H9 (cell line): ENCODE measurements around the gene SELENOW. TPM values are rescaled to one million over a fixed set of nuclear protein-coding genes. Genes with fewer than 3 reads are reported as not detected.
"Not testable (repeated sequence)": the region's sequence is repeated elsewhere in the genome, so short reads cannot be mapped to it uniquely, and the experiment has no call there.

Source experiments
- DNase-seq: peaks from one replicate; pipeline ENCODE4 v3.0.0-alpha.2; 2017
- H2AFZ ChIP-seq: one replicate; pipeline ENCODE4 v1.6.1; 2013; ENCODE audit warnings: mild to moderate bottlenecking, low read length, control low read depth, moderate library complexity
- H2AK5ac ChIP-seq: 2 replicates; pipeline ENCODE4 v1.6.1; 2013; ENCODE audit warnings: low read length, control low read depth, mixed read lengths; ENCODE audit not compliant: insufficient read length
- H2BK120ac ChIP-seq: one replicate; pipeline ENCODE4 v1.6.1; 2013; ENCODE audit warnings: low read depth, mild to moderate bottlenecking, low read length, control low read depth, inconsistent platforms; ENCODE audit not compliant: poor library complexity, severe bottlenecking
- H2BK12ac ChIP-seq: 2 replicates; pipeline ENCODE4 v1.6.1; 2013; ENCODE audit warnings: low read length, control low read depth, mixed read lengths, low read depth; ENCODE audit not compliant: insufficient read length
- H2BK15ac ChIP-seq: 2 replicates; pipeline ENCODE4 v1.6.1; 2013; ENCODE audit warnings: low read depth, low read length, control low read depth
- H2BK20ac ChIP-seq: one replicate; pipeline ENCODE4 v1.6.1; 2013; ENCODE audit warnings: low read depth, mild to moderate bottlenecking, low read length, control low read depth, inconsistent platforms; ENCODE audit not compliant: poor library complexity, severe bottlenecking
- H2BK5ac ChIP-seq: 2 replicates; pipeline ENCODE4 v1.6.1; 2013; ENCODE audit warnings: low read length, control low read depth, mixed read lengths; ENCODE audit not compliant: insufficient read length
- H3K14ac ChIP-seq: 2 replicates; pipeline ENCODE4 v1.6.1; 2013; ENCODE audit warnings: low read length, control low read depth; ENCODE audit not compliant: insufficient read depth
- H3K18ac ChIP-seq: 2 replicates; pipeline ENCODE4 v1.6.1; 2013; ENCODE audit warnings: low read depth, mild to moderate bottlenecking, mixed read lengths, low read length, control low read depth; ENCODE audit not compliant: insufficient read length
- H3K23ac ChIP-seq: 2 replicates; pipeline ENCODE4 v1.6.1; 2013; ENCODE audit warnings: low read length, control low read depth, mixed read lengths, low read depth; ENCODE audit not compliant: insufficient read length
- H3K23me2 ChIP-seq: 2 replicates; pipeline ENCODE4 v1.6.1; 2013; ENCODE audit warnings: low read depth, mild to moderate bottlenecking, mixed read lengths, low read length, control low read depth; ENCODE audit not compliant: insufficient read length, poor library complexity, severe bottlenecking
- H3K27ac ChIP-seq: 2 replicates; pipeline ENCODE4 v1.5.1; 2013; ENCODE audit warnings: low read length, control low read depth, mixed read lengths, low read depth; ENCODE audit not compliant: insufficient read length
- H3K27me3 ChIP-seq: 2 replicates; pipeline ENCODE4 v1.6.1; 2013; ENCODE audit warnings: low read length, control low read depth, inconsistent platforms; ENCODE audit not compliant: insufficient read depth
- H3K4ac ChIP-seq: 2 replicates; pipeline ENCODE4 v1.6.1; 2013; ENCODE audit warnings: low read depth, mild to moderate bottlenecking, control low read depth, inconsistent platforms, low read length, moderate library complexity
- H3K4me1 ChIP-seq: 2 replicates; pipeline ENCODE4 v1.6.1; 2013; ENCODE audit warnings: low read length, control low read depth, inconsistent platforms; ENCODE audit not compliant: insufficient read depth
- H3K4me2 ChIP-seq: 2 replicates; pipeline ENCODE4 v1.6.1; 2013; ENCODE audit warnings: low read length, control low read depth, mixed read lengths; ENCODE audit not compliant: insufficient read length, insufficient read depth
- H3K56ac ChIP-seq: 2 replicates; pipeline ENCODE4 v1.6.1; 2013; ENCODE audit warnings: low read depth, mild to moderate bottlenecking, mixed read lengths, low read length, control low read depth; ENCODE audit not compliant: insufficient read length
- H3K79me1 ChIP-seq: 2 replicates; pipeline ENCODE4 v1.6.1; 2013; ENCODE audit warnings: low read depth, mild to moderate bottlenecking, moderate library complexity, low read length, control low read depth, inconsistent platforms; ENCODE audit not compliant: insufficient read depth, poor library complexity, severe bottlenecking
- H3K79me2 ChIP-seq: 2 replicates; pipeline ENCODE4 v1.6.1; 2013; ENCODE audit warnings: low read length, control low read depth, inconsistent platforms; ENCODE audit not compliant: insufficient read depth
- H3K9ac ChIP-seq: 2 replicates; pipeline ENCODE4 v1.6.1; 2013; ENCODE audit warnings: low read length, control low read depth, mixed read lengths; ENCODE audit not compliant: insufficient read length; ENCODE audit errors: extremely low read depth
- H3K9me3 ChIP-seq: one replicate; pipeline ENCODE4 v1.6.1; 2013; ENCODE audit warnings: low read depth, low read length, inconsistent platforms; ENCODE audit not compliant: control insufficient read depth
- H3T11ph ChIP-seq: one replicate; pipeline ENCODE4 v1.6.1; 2013; ENCODE audit warnings: mild to moderate bottlenecking, low read length, control low read depth, inconsistent platforms
- H4K20me1 ChIP-seq: one replicate; pipeline ENCODE4 v1.6.1; 2013; ENCODE audit not compliant: control insufficient read depth, insufficient read length, insufficient read depth
- H4K5ac ChIP-seq: 2 replicates; pipeline ENCODE4 v1.6.1; 2013; ENCODE audit warnings: low read depth, mild to moderate bottlenecking, mixed read lengths, low read length, control low read depth; ENCODE audit not compliant: insufficient read length
- H4K8ac ChIP-seq: replicated peaks from 2 replicates; pipeline ENCODE4 v1.6.1; 2013; ENCODE audit warnings: low read length, control low read depth, mixed read lengths, low read depth; ENCODE audit not compliant: insufficient read length
- H4K91ac ChIP-seq: 2 replicates; pipeline ENCODE4 v1.6.1; 2013; ENCODE audit warnings: low read depth, mild to moderate bottlenecking, moderate library complexity, mixed read lengths, low read length, control low read depth; ENCODE audit not compliant: insufficient read length
- H3K27ac Mint-ChIP-seq, 3 experiments: 2 replicates in 2 of 3; 3 replicates in 1 of 3; pipeline ENCODE4 v1.8.0; 2020 to 2021; ENCODE audit warnings: mixed read lengths in 3 of 3, mild to moderate bottlenecking in 1 of 3, moderate library complexity in 1 of 3
- H3K27me3 Mint-ChIP-seq: 2 replicates; pipeline ENCODE4 v1.8.0; 2021; ENCODE audit warnings: low read depth, mild to moderate bottlenecking, moderate library complexity, mixed read lengths
- H3K36me3 Mint-ChIP-seq, 3 experiments: 2 replicates in 2 of 3; 3 replicates in 1 of 3; pipeline ENCODE4 v1.8.0; 2020 to 2021; ENCODE audit warnings: low read depth in 3 of 3, mixed read lengths in 3 of 3; ENCODE audit not compliant: insufficient read depth in 1 of 3
- H3K4me1 Mint-ChIP-seq, 2 experiments: 2 replicates each; pipeline ENCODE4 v1.8.0; 2020; ENCODE audit warnings: mixed read lengths in 2 of 2
- H3K4me3 Mint-ChIP-seq, 2 experiments: 2 replicates in 1 of 2; 3 replicates in 1 of 2; pipeline ENCODE4 v1.8.0; 2020 to 2021; ENCODE audit warnings: mild to moderate bottlenecking in 2 of 2, mixed read lengths in 2 of 2, moderate library complexity in 1 of 2
- H3K9me3 Mint-ChIP-seq, 2 experiments: 2 replicates in 1 of 2; 3 replicates in 1 of 2; pipeline ENCODE4 v1.8.0; 2020; ENCODE audit warnings: mild to moderate bottlenecking in 2 of 2, mixed read lengths in 2 of 2, moderate library complexity in 1 of 2
- WGBS: extraction: QIAGEN DNeasy Blood & Tissue Kit; methylation state at CpG from one replicate; pipeline ENCODE4 v1.1.7; 2013; ENCODE audit warnings: missing lambda C conversion rate, low lambda C conversion rate, mixed read lengths; ENCODE audit not compliant: insufficient read length; ENCODE audit errors: extremely low coverage; 5-methylcytosine and 5-hydroxymethylcytosine counted together
- total RNA-seq: library from RNA; stranded (reverse); gene quantifications from 2 replicates; pipeline ENCODE4 v1.2.1, GENCODE V29; 2021
- TF ChIP-seq, protein P1 (sequence below): fragments of 200-600 bp; sonication (generic); conservative IDR thresholded peaks from 3 replicates; pipeline ENCODE4 v1.8.0; 2021; ENCODE audit warnings: antibody characterized with exemption, mild to moderate bottlenecking

SELENOW gene
- total RNA-seq, 1 experiment from 2014 or later: 388 TPM

DNA sequence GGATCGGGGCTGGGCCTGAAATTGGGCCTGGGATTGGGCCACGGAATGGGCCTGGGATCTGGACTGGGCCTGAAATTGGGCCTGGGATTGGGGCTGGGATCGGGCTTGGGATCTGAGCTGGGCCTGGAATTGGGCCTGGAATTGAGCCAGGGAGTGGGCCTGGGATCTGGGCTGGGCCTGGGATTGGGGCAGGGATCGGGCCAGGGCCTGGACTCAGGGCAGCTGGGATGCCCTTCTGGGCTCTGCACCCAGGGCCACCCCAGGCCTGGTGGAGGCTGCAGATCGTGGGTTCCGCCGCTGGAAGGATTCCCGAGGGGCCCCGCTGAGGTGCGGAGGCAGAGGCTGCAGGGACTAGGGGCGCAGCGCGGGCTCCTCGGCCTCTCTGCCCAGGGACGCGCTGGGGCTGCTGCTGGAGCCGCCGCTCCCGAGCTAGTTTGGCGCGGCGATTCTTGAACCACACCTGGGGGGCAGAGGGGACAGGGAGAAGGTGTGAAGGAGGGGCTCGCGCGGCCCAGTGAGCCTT, 24.1 kb downstream of the SELENOW start:
- Histone ChIP-seq H3K4me1 (no peaks in the 10 kb centered on the region), H2BK15ac (no peak overlapping the region), H3K56ac (no peak overlapping the region), H3K4me2 (no peak overlapping the region), H3K23me2 (no peaks in the 10 kb centered on the region), H4K91ac (no peak overlapping the region), H2BK12ac (no peak overlapping the region), H3K79me1 (no peaks in the 10 kb centered on the region), H3K14ac (no peak overlapping the region), H3T11ph (no peak overlapping the region), H3K9me3 (no peaks in the 10 kb centered on the region), H3K79me2 (no peaks in the 10 kb centered on the region), H2BK5ac (no peak overlapping the region), H4K5ac (no peak overlapping the region), H2AFZ (no peak overlapping the region), H4K8ac (no peak overlapping the region), H3K18ac (no peak overlapping the region), H3K4ac (no peak overlapping the region; the same call in 1 of the 2 replicates), H3K27ac (no peak overlapping the region), H2BK20ac (no peak overlapping the region), H2BK120ac (no peak overlapping the region), H3K27me3 (no peaks in the 10 kb centered on the region), H4K20me1 (no peaks in the 10 kb centered on the region), H3K23ac (no peak overlapping the region), H3K9ac (no peak overlapping the region), H2AK5ac (no peak overlapping the region)
- DNase-seq: no peak
- no CpG with 5 or more reads among the region's 25 CpGs for whole genome bisulfite sequencing
- peaks cover 5 to 7% (median 5%) of the 10 kb centered on the region in 3 experiments; a peak in 3 of 7 replicates for H3K36me3 Mint-ChIP-seq
- TF ChIP-seq, protein P1, sequence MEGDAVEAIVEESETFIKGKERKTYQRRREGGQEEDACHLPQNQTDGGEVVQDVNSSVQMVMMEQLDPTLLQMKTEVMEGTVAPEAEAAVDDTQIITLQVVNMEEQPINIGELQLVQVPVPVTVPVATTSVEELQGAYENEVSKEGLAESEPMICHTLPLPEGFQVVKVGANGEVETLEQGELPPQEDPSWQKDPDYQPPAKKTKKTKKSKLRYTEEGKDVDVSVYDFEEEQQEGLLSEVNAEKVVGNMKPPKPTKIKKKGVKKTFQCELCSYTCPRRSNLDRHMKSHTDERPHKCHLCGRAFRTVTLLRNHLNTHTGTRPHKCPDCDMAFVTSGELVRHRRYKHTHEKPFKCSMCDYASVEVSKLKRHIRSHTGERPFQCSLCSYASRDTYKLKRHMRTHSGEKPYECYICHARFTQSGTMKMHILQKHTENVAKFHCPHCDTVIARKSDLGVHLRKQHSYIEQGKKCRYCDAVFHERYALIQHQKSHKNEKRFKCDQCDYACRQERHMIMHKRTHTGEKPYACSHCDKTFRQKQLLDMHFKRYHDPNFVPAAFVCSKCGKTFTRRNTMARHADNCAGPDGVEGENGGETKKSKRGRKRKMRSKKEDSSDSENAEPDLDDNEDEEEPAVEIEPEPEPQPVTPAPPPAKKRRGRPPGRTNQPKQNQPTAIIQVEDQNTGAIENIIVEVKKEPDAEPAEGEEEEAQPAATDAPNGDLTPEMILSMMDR: no peak
- peaks cover 5 to 10% of the 10 kb centered on the region in 2 experiments; a peak in 4 of 5 replicates for H3K9me3 Mint-ChIP-seq
- no peak overlapping the region for H3K4me3 Mint-ChIP-seq
- H3K4me1 Mint-ChIP-seq: peaks cover 2 to 4% of the 10 kb centered on the region in 2 experiments; a peak in 1 of 4 replicates
- H3K27me3 Mint-ChIP-seq: peaks cover 2% of the 10 kb centered on the region; the same call in 1 of the 2 replicates
- no peak overlapping the region for H3K27ac Mint-ChIP-seq

DNA sequence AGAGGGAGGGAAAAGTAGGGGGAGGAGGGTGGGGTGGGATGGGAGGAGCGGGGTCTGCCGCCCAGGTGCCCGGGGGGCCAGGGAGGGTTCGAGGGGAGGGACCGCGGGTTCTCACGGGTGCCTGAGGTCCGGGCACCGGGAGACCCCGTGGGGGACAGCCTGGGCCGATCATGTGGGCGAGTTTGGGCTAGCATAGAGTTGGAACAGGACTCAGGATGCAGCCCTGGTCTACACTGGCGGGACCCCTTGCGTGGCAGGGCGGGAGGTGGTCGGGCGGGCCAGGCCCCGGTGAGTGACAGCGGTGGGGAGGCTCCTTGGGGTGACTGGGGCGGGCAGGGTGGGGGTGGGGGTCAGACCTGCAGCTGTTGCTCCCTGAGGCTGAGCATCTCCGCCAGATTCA, 24.6 kb downstream of the SELENOW start:
- H4K20me1 ChIP-seq, H2BK15ac ChIP-seq, H3K14ac ChIP-seq, H4K5ac ChIP-seq, H3K9ac ChIP-seq, H3K23ac ChIP-seq, H3K4me1 ChIP-seq, H2AK5ac ChIP-seq, H3K4me3 Mint-ChIP-seq, H3K27me3 Mint-ChIP-seq, H3K27me3 ChIP-seq, H4K91ac ChIP-seq, H4K8ac ChIP-seq, H2BK120ac ChIP-seq, DNase-seq, H3K79me2 ChIP-seq, H3K4ac ChIP-seq, H3T11ph ChIP-seq, H2BK20ac ChIP-seq, H3K18ac ChIP-seq, H2BK5ac ChIP-seq, H3K79me1 ChIP-seq, H3K27ac Mint-ChIP-seq, H3K56ac ChIP-seq, H3K9me3 ChIP-seq, H3K23me2 ChIP-seq, H3K36me3 Mint-ChIP-seq, H3K27ac ChIP-seq, H3K9me3 Mint-ChIP-seq, H2AFZ ChIP-seq, H3K4me1 Mint-ChIP-seq, H2BK12ac ChIP-seq, H3K4me2 ChIP-seq: not testable (repeated sequence)
- no CpG with 5 or more reads among the region's 21 CpGs for WGBS
